IPS-15b (cell line): ENCODE results near the gene KIZ.

Source experiments
- H3K27me3 ChIP-seq: one replicate; pipeline ENCODE4 v1.6.1; 2013; ENCODE audit warnings: low read length; ENCODE audit not compliant: control insufficient read depth, insufficient read depth
- H3K36me3 ChIP-seq: one replicate; pipeline ENCODE4 v1.6.1; 2013; ENCODE audit warnings: low read length; ENCODE audit not compliant: control insufficient read depth, insufficient read depth
- H3K4me1 ChIP-seq: one replicate; pipeline ENCODE4 v1.6.1; 2013; ENCODE audit warnings: mild to moderate bottlenecking, low read length; ENCODE audit not compliant: control insufficient read depth, insufficient read depth
- H3K4me3 ChIP-seq: one replicate; pipeline ENCODE4 v1.5.1; 2013; ENCODE audit warnings: low read depth, low read length
- H3K9ac ChIP-seq: one replicate; pipeline ENCODE4 v1.6.1; 2013; ENCODE audit warnings: low read depth, mild to moderate bottlenecking, low read length
- H3K9me3 ChIP-seq: one replicate; pipeline ENCODE4 v1.6.1; 2013; ENCODE audit warnings: mild to moderate bottlenecking, low read length; ENCODE audit not compliant: control insufficient read depth, insufficient read depth

KIZ gene

DNA sequence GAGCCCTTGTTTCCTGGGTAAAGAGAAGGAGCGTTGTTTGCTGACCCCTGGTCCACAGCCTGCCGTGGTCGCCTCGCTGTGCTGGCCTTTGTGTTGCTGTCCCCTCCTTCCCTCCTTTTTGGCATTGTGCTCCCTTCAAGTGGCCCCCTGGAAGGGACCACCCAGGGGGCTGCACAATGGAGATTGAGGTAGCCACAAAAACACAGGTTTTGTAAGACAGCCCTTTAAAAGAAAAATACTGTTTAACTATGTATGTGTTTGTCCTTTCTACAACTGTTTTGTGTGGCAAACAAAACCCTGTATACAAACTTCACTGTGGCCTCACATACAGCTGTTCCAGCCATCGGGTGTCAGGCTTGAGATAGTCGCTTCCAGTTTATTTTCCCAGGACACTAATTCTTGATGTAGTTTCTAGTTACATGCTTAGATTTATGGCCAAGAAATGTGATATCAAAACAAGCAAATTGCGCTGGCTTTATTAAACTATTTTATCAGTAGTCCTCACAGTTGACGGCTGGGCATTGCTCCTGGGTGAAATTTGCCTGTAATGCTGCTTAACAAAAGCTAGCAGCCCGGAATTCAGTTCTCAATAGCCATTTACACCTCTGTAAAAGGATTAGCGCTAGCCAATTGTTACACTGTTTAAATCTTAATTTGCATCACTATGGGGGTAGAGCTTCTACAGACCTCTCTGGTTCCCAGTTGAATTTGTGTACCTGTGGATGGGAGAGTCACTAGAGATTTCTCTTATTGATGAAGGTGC, 64.1 kb downstream of the KIZ start:
- Histone ChIP-seq H3K4me1 (peaks cover 34% of the 10 kb centered on the region), H3K36me3 (no peaks in the 10 kb centered on the region), H3K9me3 (no peaks in the 10 kb centered on the region), H3K9ac (no peak overlapping the region), H3K27me3 (no peaks in the 10 kb centered on the region), H3K4me3 (peak overlapping the region; percentile 14)

DNA sequence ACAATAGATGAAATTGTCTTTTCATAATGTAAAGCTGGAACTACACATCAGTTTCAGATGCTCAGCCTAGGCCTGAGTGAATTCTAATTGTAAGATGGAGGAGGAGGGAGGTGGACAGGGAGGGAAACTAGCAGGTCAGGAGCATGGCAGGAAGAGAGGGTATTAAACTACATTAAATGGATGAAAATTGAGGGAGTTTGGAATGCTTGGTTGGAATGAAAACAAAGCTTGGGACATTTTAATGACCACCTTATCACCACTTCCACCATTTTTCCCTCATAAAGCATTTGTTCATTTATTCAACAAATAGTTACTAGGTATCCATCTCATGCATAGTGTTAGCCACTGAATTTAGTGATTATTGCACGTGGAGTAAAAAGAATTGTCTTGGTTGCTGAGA, 65.0 kb downstream of the KIZ start:
- Histone ChIP-seq H3K9ac (peak overlapping the region; percentile 26), H3K4me3 (peak overlapping the region; percentile 4)

DNA sequence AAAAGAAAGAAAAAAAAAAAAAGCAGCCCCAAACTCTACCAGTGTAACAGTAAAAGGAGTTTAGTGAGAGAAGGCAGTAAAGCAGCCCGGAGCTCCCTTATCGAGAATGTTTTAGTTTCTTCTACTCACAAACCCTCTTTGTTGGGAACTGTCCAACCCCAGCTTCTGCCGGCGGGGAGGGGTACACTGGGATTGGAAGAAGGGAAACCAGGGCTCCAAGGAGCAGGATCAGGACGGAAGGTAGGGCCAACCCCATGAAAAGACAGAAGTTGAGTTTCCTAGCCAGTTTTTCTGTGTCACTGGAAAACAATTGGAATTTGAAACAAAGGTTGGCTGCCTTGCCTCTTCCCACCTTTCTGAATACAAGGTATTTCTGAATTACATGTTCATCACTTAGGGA, 66.0 kb downstream of the KIZ start:
- no peaks in the 10 kb centered on the region for H3K9me3 ChIP-seq
- peaks cover 34% of the 10 kb centered on the region for H3K4me1 ChIP-seq
- H3K36me3 ChIP-seq = no peaks in the 10 kb centered on the region
- peak overlapping the region; percentile 58 for H3K9ac ChIP-seq
- H3K4me3 ChIP-seq = peak overlapping the region; percentile 38
- no peaks in the 10 kb centered on the region for H3K27me3 ChIP-seq

More for the DNA sequence above, 65.0 kb downstream of the KIZ start:
- no peaks in the 10 kb centered on the region for H3K9me3 ChIP-seq
- H3K36me3 ChIP-seq = no peaks in the 10 kb centered on the region
- H3K27me3 ChIP-seq = no peaks in the 10 kb centered on the region
- H3K4me1 ChIP-seq = peaks cover 34% of the 10 kb centered on the region

DNA sequence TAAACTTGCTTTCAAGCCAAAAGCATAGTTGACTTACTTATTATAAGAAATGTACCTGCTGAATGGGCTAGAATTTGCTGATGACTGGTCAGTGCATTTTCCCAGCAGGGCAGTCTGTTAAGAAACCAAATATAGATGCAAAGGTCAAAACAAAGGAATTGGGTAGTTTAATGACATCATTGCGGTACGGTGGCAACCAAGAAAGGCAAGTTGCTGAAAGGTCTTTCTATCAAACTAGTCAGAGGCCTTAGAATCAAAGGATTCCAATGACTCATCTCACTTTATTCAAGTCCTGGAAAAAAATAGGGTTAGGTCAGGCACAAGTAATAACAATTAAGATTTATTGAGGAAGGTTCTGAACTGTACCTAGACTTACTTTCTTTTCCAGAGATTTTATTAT, 76.4 kb downstream of the KIZ start:
- Histone ChIP-seq H3K9me3 (no peaks in the 10 kb centered on the region), H3K36me3 (no peaks in the 10 kb centered on the region), H3K4me1 (peaks cover 2% of the 10 kb centered on the region), H3K9ac (no peak overlapping the region), H3K27me3 (no peaks in the 10 kb centered on the region), H3K4me3 (no peak overlapping the region)

DNA sequence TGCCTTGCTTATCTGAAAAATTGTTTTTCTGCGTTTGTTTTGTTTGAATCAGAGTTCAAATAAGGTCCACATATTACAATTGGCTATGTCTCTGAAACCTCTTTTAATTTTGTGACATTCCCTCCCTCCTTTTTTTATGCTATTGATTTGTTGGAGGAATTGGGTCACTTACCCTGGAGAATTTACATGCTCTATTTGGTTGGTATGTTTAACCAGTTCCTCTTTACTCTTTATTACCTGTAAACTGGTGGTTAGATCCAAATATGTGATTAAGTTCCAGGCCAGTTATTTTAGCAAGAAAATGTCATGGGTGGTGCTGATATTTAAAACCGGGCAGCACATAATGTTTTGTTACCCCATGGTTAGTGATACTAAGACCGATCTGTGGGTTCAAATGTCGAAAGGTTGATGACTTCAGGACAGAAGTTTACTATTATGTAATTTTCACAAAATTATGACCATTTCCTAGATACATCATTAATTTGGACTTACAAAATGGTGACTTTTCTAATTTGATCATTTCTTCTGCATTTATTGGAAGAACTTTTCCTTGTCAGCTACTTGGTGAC, 77.3 kb downstream of the KIZ start:
- no peaks in the 10 kb centered on the region for H3K9me3 ChIP-seq
- no peaks in the 10 kb centered on the region for H3K36me3 ChIP-seq
- peaks cover 2% of the 10 kb centered on the region for H3K4me1 ChIP-seq
- H3K27me3 ChIP-seq = no peaks in the 10 kb centered on the region
- no peak overlapping the region for H3K4me3 ChIP-seq
- H3K9ac ChIP-seq = no peak overlapping the region

DNA sequence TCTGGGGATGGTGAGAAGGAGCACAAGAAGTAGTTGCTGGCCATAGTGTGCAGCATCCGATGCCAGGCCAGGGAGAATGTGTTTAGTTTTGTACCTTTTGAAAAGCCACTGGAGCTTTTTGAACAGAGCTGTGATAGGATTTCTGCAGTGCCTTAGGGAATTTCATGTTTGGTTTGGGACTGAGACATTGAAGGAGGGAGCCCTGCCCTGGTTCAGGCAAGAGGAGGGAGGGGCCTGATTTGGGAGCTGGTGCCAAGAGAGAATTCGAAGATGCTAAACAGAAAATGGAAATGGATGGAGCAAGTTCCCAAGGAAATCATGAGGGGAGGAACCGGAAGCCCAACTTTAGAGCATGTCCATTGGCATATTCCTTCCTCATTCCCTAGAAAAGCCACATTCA, 80.7 kb downstream of the KIZ start:
- Histone ChIP-seq H3K27me3 (no peaks in the 10 kb centered on the region), H3K4me3 (no peak overlapping the region), H3K4me1 (peaks cover 2% of the 10 kb centered on the region), H3K9ac (no peak overlapping the region), H3K9me3 (no peaks in the 10 kb centered on the region), H3K36me3 (no peaks in the 10 kb centered on the region)

DNA sequence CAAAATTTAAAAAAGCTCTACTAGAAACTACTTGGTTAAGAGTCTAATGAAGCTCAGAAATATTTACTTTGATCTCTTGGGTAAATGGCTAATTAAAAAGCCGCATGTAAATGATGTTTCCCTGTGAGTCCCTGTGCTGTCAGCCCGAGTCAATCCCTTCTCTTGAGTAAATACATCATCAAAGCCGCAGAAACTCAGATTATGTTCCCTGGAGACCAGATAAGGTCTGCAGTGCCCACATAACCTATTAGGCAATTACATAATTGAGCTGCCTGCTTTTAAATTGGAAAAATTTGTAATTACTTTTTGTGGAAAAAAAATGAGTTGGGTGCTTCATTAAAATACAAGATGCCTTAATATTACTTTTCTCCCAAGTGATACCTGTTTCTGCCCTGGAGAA, 83.1 kb downstream of the KIZ start:
- H3K4me3 ChIP-seq = no peak overlapping the region
- H3K4me1 ChIP-seq = peaks cover 8% of the 10 kb centered on the region
- H3K9ac ChIP-seq = no peak overlapping the region
- H3K9me3 ChIP-seq = no peaks in the 10 kb centered on the region
- no peaks in the 10 kb centered on the region for H3K27me3 ChIP-seq
- no peaks in the 10 kb centered on the region for H3K36me3 ChIP-seq

DNA sequence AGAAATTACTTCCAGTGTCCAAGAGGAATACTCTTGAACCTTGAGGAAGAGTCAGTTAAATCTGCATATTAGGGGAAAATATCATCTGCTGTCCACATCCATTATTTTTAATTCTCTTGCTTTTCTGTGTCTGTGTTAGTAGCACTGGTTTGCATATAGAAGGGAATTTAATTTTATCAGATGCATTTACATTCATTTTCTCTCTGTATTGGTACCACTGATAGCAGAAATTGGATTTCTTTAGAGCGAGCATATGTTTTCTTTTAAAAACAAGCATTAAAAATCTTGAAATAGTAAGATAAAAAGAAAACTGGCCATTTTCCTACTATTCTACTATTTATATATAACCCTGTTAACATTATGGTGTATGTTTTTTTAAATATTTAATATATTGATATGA, 83.8 kb downstream of the KIZ start:
- Histone ChIP-seq H3K4me1 (peaks cover 12% of the 10 kb centered on the region), H3K36me3 (no peaks in the 10 kb centered on the region), H3K9ac (no peak overlapping the region), H3K4me3 (no peak overlapping the region), H3K27me3 (no peaks in the 10 kb centered on the region), H3K9me3 (no peaks in the 10 kb centered on the region)

DNA sequence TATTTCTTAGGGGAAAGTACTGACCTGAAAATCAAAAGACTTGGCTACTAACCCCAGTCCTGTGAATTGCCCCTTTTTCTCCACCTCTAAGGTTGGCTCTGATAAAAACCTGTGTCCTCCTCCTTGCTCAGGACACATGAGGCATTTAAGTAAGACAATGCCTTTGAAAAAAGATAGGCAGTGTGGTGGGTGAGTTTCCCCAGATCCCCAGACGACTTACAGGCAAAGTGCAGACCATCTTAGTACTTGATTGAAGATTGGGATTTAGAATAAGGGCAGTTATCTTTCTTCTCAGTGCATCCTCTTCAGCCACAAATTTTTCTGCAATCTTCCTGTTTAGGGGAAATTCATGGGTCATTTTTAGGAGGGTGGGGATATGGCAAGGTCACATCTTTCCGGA, 87.8 kb downstream of the KIZ start:
- no peak overlapping the region for H3K4me3 ChIP-seq
- peak overlapping the region; percentile 39 for H3K9ac ChIP-seq
- no peaks in the 10 kb centered on the region for H3K9me3 ChIP-seq
- peaks cover 30% of the 10 kb centered on the region for H3K4me1 ChIP-seq
- no peaks in the 10 kb centered on the region for H3K36me3 ChIP-seq
- H3K27me3 ChIP-seq = no peaks in the 10 kb centered on the region

DNA sequence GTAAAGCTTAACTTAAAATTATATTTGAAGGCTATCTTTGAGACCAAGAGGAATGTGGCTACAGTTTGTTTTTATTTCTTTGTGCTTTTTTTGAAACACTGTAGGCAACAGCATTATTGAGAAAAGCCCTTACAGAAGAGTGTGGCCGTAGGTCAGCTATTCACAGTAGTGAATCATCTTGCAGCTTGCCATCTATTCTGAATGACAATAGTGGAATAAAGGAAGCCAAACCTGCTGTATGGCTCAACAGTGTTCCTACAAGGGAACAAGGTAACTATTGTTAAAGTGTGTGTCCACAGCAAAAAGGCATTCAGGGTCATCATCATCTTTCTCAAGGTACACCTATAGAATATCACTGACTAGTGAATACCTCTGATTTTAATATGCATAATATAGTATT, 88.5 kb downstream of the KIZ start:
- no peaks in the 10 kb centered on the region for H3K9me3 ChIP-seq
- no peaks in the 10 kb centered on the region for H3K27me3 ChIP-seq
- H3K4me3 ChIP-seq = no peak overlapping the region
- no peaks in the 10 kb centered on the region for H3K36me3 ChIP-seq
- no peak overlapping the region for H3K9ac ChIP-seq
- H3K4me1 ChIP-seq = peaks cover 30% of the 10 kb centered on the region

DNA sequence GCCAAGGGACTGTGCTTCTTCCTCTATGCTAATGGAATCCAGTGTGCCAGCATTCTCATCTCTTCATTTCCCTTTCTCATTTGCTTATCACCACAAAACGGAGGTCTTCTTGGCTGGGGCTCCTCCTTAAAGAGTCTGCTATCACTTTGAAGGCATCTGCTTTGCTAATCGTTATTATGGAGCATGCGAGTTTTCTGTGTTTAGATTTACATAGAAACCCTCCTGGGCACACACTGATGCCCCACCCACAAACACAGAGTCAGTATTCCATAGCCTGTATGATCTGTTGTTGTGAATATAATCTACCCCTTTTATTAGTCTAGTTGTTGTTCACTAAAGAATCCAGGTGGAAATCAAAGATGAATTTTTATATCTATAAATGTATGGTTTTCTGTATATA, 93.8 kb downstream of the KIZ start:
- H3K36me3 ChIP-seq = no peaks in the 10 kb centered on the region
- H3K4me3 ChIP-seq = no peak overlapping the region
- peaks cover 18% of the 10 kb centered on the region for H3K4me1 ChIP-seq
- no peaks in the 10 kb centered on the region for H3K27me3 ChIP-seq
- no peaks in the 10 kb centered on the region for H3K9me3 ChIP-seq
- no peak overlapping the region for H3K9ac ChIP-seq

DNA sequence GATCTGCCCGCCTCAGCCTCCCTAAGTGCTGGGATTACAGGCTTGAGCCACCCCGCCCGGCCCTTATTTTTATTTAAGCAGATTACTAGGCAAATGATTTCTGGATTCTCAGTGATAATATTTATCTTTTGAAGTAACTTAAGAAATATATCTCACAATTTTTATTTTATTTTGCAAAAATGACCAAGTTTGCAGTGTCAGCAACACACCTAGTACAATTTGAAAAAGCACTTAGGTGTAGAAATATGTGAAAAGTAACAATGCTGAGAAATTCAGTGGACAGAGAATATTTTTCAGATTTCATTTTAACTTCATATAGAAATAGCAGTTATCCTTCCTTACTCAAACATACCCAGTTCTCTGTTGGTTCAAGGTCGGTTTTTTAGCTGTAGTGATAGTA, 98.3 kb downstream of the KIZ start:
- Histone ChIP-seq H3K36me3 (no peaks in the 10 kb centered on the region), H3K4me1 (peaks cover 4% of the 10 kb centered on the region), H3K27me3 (no peaks in the 10 kb centered on the region), H3K9me3 (no peaks in the 10 kb centered on the region), H3K9ac (no peak overlapping the region), H3K4me3 (no peak overlapping the region)
